Measurements from ENCODE around the gene ANKRD9. TPM values are rescaled to one million over a fixed set of nuclear protein-coding genes. Genes with fewer than 3 reads are reported as not detected.

The ANKRD9 gene
- total and polyA plus RNA-seq, 9 of the 15 experiments (the other 6 are each of a cell fraction or from before 2014, with no cell fraction given) = 0.04 to 32.9 (median 5.3) TPM

DNA sequence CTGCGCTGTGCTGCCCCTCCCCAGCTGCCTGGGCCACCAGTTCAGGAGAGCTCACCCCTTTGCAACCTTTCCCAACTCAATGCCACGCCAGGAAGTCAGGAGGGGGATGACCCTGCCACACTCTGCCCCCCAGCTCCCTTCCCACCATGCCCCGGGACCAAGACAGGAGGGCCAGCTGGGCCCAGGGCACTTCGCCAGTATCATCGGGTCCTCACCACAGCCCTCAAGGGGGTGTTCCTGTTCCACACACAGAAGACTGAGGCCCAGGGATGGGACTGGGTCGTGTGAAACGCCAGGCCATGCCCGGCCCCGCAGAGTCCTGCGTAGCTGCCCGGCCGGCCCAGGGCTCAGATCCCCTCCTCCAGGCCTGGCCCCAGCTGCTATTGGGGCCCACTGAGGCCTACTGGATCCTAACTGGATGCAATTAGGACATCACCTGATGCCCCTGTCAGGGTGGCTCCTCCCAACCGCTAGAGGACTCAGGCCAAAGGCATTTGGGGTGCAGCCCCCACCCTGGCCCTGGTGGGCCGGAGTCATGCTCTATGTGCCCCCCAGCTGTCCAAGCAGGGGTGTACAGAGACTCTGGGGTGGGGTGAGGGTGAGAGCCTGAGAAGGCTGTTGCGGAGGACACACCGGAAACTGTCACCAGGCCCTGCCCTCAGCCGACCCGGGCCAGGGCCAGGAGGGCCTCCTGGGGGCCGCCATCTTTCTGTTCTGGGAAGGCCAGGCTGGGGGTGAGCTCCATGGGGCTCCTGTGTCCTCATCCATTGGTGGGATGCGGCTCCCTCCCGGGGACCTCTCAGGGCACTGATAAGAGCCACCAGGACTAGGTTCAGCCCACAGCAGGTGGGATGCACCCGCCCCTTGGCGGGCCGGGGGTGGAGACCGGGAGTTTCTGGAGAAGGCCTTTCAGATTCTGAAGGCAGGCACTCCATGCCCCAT, 29.3 kb upstream of the ANKRD9 start (continued):
- peak; percentile 14; the same call in 1 of the 2 replicates for TF ChIP-seq EP400 (IDR thresholded peaks at IDR 0.05)
- TF ChIP-seq ZNF699 (CRISPR knock-in tag; IDR thresholded peaks at IDR 0.05; ENCODE audit: insufficient replicate concordance) = no peak
- TF ChIP-seq KAT7 (CRISPR knock-in tag; IDR thresholded peaks at IDR 0.05; ENCODE audit: borderline replicate concordance) = no peak
- TF ChIP-seq, protein P1, sequence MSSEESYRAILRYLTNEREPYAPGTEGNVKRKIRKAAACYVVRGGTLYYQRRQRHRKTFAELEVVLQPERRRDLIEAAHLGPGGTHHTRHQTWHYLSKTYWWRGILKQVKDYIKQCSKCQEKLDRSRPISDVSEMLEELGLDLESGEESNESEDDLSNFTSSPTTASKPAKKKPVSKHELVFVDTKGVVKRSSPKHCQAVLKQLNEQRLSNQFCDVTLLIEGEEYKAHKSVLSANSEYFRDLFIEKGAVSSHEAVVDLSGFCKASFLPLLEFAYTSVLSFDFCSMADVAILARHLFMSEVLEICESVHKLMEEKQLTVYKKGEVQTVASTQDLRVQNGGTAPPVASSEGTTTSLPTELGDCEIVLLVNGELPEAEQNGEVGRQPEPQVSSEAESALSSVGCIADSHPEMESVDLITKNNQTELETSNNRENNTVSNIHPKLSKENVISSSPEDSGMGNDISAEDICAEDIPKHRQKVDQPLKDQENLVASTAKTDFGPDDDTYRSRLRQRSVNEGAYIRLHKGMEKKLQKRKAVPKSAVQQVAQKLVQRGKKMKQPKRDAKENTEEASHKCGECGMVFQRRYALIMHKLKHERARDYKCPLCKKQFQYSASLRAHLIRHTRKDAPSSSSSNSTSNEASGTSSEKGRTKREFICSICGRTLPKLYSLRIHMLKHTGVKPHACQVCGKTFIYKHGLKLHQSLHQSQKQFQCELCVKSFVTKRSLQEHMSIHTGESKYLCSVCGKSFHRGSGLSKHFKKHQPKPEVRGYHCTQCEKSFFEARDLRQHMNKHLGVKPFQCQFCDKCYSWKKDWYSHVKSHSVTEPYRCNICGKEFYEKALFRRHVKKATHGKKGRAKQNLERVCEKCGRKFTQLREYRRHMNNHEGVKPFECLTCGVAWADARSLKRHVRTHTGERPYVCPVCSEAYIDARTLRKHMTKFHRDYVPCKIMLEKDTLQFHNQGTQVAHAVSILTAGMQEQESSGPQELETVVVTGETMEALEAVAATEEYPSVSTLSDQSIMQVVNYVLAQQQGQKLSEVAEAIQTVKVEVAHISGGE (CRISPR knock-in tag; IDR thresholded peaks at IDR 0.05) = peak in 1 of 3 experiments; percentile 56; a peak in 1 of 6 replicates
- no peak for TF ChIP-seq TCF3 (CRISPR knock-in tag; IDR thresholded peaks at IDR 0.05)
- TF ChIP-seq PHF8 (IDR thresholded peaks at IDR 0.05; ENCODE audit: borderline replicate concordance, low read length) = peak; percentile 24; the same call in 1 of the 2 replicates
- TF ChIP-seq ZBTB12 (CRISPR knock-in tag; IDR thresholded peaks at IDR 0.05) = no peak
- no peak for TF ChIP-seq ZNF518B (CRISPR knock-in tag; IDR thresholded peaks at IDR 0.05)
- 0 out of 2 replicates have a peak, but pooled peaks have one; percentile 31 for TF ChIP-seq THRA (IDR thresholded peaks at IDR 0.05)
- no peak for TF ChIP-seq NR2C1 (IDR thresholded peaks at IDR 0.05)
- TF ChIP-seq NR2C1 (tag; IDR thresholded peaks at IDR 0.05) = peak; percentile 31; the same call in 1 of the 2 replicates
- 0 out of 2 replicates have a peak, but pooled peaks have one; percentile 48 for TF ChIP-seq HDAC8 (tag; IDR thresholded peaks at IDR 0.05)
- 0 out of 2 replicates have a peak, but pooled peaks have one; percentile 60 for TF ChIP-seq ZNF589 (CRISPR knock-in tag; IDR thresholded peaks at IDR 0.05; ENCODE audit: low read depth)
- TF ChIP-seq NFE2 (IDR thresholded peaks at IDR 0.05; ENCODE audit: low read depth) = no peak
